HG02840 (cell line): ENCODE results near the gene CSNK2B.
A peak's percentile ranks its signal among the peaks of the same experiment; 100 is the strongest.

Experiments used
- ATAC-seq: cut with Tn5 transposase; IDR thresholded peaks from one replicate; pipeline ENCODE4 v1.9.1; 2021; ENCODE audit warnings: mild to moderate bottlenecking, moderate library complexity, moderate number of reproducible peaks; ENCODE audit not compliant: unreplicated experiment, low FRiP score

The CSNK2B gene

DNA sequence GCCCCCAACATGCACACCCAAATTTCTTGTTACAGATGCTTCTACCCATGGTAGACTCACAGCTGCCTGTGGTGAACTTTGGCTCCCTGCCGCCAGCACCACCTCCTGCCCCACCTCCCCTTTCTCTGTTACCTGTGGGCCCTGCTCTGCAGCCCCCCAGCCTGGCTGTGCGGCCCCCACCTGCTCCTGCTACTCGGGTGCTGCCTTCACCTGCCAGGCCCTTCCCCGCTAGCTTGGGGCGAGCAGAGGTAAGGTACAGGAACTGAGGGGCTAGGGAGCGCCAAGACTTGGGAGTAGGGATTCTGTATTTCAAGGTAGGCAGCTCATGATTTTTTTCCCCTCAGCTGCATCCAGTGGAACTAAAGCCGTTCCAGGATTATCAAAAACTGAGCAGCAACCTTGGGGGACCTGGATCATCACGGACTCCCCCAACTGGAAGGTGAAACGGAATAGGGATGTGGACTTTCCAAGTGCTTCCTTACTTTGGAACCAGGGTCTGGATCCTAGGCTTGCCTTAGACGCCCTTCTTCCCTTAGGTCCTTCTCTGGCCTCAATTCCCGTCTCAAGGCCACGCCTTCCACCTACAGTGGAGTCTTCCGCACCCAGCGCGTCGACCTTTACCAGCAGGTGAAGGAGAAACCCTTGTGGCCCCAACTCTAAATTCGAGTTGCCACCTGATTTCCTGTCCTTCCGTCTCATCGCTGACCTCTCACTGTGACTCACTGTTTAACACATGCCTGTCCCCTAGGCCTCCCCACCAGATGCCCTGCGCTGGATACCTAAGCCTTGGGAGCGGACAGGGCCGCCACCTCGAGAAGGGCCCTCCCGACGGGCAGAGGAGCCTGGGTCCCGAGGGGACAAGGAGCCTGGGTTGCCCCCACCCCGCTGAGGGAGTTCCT is 28.9 kb upstream of the CSNK2B start:
- no peak for ATAC-seq

DNA sequence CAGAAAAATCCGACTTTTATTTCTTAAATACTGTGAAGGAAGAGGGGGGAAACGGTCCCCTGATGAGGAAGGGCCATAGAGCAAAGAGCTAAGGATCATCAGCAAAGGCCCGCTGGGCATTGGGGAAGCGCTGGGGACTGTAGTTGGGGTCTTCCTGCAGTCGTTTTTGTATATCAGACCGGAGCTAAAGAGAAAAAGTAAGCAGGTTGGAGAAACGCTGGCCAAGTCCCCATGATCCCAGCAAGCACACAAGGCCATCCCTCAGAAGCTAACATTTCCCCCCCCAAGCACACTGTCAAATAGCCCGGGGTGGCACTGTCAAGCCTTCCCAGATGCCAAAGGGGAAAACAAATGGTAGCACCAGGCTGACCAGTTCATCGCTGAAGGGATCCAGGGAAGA is 26.8 kb upstream of the CSNK2B start:
- no peak for ATAC-seq

DNA sequence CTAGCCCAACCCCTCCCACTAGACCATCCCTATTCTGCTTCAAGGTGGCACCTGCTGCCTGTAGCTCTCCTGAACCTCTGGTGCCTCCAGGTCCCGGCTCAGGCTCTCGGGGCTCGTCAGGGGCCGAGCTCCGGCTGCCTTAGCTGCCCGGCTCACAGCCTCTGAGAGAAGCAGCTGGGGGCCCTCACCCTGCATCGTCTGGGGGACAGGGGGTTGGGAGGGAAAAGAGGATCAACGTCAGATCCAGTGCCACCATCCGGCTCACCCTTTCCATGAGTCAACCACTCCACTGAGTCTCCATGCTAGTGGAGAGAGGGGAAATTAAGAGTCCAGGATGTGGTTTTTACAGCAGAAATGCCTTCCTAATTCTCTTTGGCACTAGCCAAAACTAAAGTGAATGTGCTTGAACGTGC is 26.4 kb upstream of the CSNK2B start:
- ATAC-seq = no peak

DNA sequence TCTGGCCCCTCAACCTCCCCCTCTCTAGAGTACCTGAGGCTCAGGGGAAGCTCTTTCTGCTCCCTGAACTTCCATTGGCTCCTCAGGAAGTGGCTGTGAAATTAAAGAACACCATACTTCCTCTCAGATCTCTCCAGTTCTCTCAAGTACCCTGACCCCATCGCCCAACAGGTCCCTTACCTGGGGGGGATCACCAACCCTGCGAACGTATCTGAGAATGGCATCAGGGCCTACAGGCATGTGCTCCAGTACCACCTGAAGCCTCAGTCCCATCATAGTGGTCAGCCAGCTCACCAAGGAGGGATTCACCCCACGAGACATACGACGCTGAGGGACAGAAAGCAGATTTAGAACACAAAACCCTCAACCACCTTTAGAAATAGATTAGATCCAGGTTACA is 25.3 kb upstream of the CSNK2B start:
- ATAC-seq = no peak

DNA sequence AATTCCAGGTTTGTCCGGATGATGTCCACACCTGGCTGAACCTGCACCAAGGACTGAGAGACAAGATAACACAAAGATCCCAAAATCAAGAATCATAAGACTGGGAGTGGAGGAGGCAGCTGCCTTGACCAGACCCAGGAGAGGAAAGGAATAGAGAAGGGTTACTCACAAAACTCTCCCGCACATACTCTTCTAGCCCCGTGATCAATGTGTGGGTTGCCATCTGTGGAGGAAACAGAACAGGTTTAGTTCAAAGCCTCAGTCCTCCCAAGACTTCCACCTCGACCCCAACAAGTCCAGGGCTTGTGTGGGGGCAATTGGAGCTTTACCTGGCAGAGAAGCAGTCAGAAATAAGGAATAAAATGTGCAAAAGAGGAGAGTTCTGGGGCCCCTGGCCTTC is 24.5 kb upstream of the CSNK2B start:
- no peak for ATAC-seq

DNA sequence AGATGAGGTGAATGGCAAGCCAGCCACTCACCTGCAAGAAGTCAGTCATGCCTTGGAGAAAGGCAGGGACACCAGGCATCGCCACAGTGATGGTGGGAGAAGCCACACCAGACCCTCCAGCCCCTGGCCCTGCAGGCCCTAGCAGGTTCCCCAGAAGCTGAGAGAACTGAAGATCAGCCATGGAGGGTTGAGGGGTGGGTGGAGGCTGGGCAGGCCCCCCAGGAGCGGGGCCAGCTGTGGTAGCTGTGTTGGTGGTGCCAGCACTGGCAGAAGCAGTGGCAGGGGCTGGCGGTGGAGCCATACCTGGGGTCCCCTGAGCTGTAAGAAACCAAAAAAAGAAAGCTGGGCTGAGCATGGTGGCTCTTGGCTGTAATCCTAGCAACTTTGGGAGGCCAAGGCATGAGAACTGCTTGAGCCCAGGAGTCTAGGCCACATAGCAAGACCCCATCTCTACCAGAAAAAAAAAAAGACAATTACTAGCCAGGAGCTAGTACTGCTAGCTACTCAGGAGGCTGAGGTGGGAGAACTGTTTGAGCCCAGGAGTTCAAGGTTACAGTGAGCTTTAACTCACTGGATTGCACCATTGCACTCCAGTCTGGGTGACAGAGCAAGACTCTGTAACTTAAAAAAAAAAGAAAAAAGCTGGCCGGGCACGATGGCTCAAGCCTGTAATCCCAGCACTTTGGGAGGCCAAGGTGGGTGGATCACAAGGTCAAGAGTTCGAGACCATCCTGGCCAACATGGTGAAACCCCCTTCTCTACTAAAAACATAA is 22.9 kb upstream of the CSNK2B start:
- ATAC-seq = no peak

DNA sequence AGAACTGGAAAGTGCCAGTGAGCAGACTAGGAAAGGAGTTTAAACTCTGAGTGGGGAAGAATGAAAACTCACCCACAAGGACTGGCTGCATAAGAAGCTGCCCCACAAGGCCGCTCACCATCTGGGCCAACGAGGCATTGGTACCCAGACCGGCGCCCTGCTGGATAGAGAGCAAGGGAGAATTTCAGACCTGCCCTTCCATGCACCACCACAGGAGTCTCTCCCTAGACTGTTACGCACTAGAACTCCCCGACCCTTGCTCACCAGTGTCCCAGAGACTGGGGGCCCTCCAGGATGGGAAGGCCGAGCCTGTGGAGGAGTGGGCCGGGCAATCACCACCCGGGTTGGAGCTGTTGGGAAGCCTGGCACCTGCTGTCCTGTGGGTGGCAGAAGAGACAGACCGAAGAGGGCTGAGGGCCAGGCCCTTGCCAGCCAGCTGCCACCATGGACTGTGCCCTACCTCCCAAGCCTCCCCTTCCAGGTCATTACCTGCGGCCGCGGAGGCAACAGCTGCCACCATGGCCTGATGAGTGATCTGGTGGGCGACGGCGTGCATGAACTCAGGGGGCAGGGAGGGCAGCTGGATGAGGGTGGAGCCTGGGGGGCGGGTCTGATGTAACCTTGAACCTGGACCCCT is 21.9 kb upstream of the CSNK2B start:
- no peak for ATAC-seq

DNA sequence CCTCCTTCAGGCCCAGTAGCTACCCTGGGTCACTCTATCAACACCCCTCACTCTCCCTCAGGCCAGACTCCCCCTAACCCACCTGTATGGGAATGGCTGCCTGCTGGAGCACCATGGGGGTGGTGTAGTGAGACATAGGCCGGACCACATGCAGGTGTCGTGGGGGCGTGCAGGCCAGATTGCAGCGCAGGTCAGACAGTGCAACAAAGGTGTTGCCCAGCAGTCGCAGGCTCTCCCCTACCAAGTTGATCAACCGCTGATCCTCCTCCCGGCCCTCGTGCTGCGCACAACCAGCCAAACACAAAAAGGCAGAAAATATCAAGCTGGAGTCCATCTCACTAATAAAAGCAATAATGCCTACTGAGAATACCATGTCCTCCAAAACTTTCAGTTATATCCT is 20.6 kb upstream of the CSNK2B start:
- ATAC-seq = no peak

DNA sequence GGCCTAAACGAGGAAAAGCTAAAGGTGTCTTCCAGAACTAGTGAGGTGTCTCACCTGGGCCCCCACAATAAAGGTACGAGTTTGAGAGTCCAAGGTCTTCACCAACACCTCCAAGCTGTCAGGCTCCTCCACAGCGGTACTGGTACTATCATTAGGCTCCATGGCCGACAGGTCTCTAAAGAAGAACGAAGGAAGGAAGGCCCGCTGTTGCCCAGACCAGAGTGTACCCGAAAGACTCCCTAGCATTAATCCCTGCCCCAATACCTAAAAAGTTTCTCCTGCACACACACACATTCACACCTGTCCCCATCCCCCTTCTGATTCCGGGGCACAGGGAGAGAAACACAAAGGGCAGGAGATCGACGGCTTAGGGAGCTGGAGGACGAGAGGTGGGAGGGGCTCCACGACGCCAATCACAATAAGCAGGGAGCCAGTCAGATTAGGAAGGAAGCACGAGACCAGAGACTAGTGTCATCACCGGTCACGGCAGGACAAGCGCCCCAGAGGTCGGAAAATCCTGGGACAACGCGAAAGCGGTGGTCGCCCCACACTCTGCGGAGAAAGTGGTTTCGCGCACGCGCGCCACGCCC is 14.2 kb upstream of the CSNK2B start:
- ATAC-seq = peak; percentile 34

DNA sequence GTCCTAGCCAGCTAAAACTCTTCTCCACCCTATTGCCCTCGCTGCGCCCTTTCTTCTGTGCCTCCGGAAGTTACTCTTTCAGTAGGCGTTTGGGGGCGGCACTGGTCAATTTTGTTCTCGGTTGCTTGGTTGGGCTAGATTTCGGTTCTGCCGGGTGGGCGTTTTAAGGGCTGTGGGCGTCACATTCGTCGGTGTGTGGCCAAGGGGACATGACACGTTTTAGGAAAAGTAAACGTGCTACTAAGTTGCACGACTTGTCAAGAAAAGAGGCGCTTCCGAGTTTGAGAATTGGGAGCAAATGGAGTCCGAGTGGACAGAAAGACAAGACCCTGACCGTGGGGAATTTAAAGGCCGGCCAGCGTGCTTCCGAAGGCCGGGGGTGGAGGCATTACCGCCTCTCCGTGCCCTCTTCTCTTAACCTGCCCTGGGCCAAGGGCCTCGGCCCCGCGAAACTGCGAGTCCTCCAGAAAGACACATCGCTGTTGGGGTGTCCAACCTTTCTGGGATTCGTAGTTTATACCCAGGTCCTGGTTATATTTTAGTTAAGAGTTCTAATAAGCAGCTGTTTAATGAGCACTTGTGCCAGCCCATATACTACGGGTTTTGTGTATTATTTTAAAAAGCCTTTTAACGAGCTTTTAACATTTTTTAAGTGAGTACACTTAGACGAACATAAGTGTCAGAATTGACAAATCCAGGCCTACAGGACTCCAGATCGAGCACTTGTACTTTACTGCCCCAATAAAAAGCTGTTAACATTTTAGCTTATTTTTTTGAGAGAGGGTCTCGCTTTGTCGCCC is 12.8 kb upstream of the CSNK2B start:
- peak; percentile 42 for ATAC-seq

DNA sequence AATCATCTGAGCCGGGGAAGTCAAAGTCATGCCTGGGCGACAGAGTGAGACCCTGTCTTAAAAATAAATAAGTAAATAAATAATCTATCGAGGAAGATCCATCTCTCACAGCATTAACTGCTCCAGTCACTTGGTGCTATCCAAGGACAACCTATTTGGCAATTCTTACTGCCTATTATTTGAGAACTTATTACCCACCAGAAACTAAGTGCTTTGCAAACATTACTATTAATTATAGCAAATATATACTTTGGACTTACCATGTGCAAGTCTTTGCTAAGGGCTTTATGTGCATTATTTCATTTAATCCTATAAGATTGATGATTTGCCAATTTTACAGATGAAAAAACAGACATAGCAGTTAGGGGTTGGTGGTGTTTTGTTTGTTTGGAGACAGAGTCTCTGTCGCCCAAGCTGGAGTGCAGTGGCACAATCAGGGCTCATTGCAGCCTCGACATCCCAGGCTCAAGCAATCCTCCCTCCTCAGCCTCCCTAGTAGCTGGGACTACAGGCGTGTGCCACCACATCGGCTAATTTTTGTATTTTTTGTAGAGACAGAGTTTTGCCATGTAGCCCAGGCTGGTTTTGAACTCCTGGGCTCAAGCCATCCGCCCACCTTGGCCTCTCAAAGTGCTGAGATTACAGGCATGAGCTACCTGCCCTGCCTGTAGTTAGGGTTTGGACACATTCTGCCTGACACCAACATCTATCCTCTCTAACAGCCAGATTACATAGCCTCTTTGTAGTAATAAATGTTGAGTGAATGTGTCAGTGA is 11.1 kb upstream of the CSNK2B start:
- no peak for ATAC-seq

DNA sequence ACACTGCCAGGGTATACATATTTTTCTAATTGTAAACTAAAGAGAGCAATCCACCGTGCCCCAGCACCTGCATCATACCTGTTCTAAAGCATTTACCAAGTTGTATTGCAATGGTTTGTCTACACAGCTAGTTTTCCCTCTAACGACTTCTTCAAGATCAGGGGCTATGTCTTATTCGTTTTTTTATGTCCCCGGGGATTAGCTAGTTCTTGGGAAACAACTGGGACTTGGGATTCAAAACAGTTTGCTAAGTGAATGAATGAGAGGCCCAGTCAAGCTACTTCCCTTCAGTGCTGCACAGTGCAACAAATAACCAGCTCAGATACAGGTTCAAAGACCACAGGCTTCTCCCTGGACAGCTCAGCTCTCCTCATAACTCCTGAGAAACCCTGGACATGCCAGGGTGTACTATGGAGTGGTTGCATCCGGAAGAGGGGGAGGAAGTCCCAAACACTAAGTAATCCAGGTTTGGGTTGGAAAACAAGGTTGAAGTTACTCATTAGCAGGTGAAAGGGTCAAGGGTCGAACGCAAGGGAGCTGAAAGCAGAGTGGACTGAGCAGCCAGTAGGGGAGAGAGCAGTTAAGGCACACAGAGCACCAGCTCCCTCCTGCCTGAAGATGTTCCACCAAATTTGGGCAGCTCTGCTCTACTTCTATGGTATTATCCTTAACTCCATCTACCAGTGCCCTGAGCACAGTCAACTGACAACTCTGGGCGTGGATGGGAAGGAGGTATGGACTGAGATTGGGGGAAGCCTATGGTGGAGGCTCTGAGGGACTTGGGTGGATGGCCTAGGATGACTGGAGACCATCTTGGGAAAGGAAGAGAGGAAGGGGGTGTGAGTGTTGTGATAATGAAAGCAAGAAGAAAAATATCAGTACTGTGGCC is 10.3 kb upstream of the CSNK2B start, which contains the start of gene APOM:
TSS of gene APOM (plus strand) at position 546 of the 889 bp plus-strand sequence. CDS start at position 619, 73 bp downstream.
- ATAC-seq = no peak

DNA sequence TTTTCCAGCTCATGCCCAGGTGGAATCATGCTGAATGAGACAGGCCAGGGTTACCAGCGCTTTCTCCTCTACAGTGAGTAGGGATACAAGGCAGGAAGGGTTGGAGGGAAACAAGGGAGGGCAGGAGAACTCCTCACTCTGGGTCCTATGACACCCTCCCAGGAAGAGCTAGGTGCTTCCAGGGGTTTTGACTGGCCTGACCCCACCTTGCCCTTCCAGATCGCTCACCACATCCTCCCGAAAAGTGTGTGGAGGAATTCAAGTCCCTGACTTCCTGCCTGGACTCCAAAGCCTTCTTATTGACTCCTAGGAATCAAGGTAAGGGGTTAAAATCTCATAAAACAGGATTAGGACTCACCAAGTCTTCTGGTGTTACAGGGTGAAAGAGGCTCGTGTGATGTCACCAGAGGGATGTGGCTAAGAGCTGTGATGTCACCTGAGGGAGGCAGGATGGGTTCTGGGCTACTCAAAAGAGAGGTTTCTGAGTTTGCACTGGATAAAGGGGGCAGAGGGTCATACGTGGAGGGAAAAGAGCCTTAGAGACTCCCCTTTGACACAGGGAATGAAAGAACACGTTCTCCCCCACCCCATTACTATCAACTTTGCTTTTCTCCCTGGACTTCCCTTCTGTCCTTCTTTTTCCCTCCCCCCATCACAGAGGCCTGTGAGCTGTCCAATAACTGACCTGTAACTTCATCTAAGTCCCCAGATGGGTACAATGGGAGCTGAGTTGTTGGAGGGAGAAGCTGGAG is 8.3 kb upstream of the CSNK2B start:
- no peak for ATAC-seq

DNA sequence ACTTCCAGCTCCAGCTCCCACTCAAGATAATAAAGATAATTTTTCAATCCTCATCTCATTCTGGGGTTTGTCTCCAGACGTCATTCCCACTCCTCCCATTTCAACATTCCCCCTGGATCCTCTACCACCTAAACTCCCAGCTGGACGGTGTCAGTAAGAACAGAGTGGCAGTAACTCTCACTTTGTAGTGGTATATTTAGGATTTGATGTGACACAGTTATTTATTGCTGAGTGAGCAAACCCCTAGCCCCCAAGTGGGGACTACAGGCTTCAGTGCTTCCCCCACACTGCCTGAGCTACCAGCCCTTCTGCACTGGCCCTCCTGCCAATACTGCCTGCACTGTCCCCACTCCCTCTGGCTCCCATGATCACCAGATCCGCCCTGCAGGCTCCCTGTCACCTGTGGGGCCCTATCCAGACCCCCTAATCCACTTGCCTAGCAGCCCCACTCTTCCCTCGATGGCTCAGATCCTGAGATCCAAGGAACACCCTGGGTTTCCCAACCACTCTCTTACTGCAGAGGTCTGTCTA is 7.7 kb upstream of the CSNK2B start:
- ATAC-seq = no peak

DNA sequence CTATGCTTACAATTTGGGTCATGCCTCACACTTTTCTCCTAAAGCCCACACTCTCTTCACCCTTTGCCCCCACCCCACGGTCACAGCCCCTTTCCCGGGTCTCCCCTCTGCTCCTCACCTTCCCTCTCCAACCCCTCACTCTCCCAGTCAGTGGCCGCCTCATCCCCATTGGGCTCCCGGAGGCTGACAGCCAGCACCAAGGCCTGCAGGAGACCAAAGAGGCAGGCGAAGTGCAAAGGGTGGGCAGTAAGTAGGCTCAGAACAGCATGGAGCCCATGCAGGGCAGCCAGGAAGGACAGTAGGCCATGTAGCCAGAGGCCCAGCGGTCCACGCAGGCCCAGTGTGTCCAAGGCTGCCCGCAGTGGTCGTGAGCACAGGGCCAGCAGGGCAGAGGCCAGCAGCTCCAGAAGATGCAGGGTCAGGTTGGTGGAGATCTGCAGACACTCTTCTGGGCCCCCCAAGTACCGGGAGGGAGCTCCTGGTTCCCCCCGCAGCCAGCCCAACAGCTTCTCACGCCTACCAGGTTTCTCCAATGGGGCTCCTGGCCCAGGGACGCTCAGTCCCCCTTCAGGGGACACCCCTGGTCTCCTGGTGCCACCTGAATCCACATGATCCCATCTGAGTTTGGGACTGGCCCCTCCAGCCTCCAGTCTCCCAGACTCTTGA is 6.8 kb upstream of the CSNK2B start:
- ATAC-seq = no peak

DNA sequence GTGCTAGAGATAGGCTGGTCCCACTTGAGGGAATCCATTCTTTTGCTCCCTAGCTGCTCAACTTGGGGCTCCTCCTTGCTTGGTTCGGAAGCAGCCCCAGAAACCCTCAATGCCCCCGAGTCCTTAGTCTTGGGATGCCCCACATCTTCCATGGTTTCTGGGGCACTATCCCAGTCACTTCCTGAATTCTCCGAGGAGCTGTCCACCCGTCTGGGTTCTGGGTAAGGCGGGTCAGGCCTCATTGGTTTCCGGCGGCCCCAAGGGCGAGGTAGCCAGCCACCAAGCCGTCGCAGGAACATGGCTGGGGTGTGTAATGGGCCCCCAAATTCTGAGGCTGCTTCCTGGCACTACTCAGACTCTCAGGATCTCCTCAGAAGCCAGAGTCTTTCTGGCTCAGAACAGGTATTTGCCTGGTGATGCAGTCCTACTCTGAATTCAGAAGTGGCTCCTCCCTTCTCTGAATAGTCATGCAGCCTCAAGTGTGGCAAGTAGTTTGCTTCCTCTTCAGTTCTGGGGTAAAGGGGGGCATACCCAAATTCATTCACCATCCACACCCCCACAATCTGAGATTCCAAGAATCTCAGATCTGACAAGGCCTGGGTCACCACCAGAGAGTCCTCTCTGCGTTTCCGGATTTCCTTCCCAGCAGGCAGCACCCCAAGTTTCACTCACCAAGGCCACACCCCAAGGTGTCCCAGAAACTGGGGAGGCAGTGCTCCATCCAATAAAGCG is 6.1 kb upstream of the CSNK2B start:
- no peak for ATAC-seq
